Stimulated activated CD8-positive, alpha-beta memory T cell treated with anti-CD3 and anti-CD28 coated beads, Interleukin-2, amount 100 ng/mL, for 1 hour (primary cell): ENCODE measurements around the gene RABGAP1L.
"Not testable (repeated sequence)": the region's sequence is repeated elsewhere in the genome, so short reads cannot be mapped to it uniquely, and the experiment has no call there.

Experiments
- DNase-seq, 2 donors: peaks; one replicate each; pipeline ENCODE4 v3.0.0-alpha.2; 2020; ENCODE audit warnings: low read depth in 2 of 2

Gene RABGAP1L

DNA sequence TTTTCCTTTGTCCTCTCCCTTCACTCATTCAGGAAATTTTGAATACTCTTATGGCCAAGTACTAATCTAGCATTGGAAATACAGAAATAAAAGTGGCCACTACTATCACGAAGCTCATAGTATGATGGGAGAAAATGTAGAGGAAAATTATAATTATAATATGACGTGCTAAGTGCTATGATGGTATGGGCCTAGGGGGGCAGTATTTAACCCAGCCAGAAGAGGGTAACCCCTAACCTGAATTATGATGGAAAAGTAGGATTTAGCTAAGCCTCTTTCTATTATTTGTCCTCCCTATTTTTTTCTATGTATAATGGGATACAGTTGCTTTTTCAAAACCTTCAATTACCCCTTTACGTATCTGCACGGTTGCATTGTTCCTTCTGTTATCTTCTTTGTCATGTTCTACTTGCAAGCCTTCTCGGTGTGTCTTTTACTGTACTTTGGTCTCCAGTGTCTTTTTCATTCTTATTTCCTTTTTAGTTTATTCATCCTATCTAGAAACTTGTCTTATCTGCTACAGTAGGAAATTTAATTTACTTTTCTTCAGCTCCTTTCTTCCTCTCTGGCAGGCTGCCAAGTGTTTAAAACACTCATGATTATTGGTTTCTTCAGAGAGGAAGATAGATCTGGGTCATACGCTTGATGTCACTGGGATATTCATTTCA is 199.6 kb downstream of the RABGAP1L start:
- no peak for DNase-seq

DNA sequence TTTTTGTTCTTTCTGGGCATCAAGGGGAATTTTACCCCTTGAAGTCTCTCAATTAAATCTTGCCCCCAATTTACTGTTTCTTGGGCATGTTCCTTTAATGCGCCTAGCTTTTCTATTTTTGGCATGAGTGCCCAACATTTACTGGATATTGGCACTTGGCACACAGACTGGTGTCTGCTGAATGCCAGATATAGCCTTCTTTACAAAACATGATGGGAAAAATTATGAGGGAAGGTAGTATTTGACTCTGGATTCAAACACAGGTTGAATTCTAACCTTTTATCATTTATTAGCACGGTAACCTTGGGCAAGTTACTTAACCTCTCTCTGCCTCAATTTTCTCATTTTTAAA is 200.1 kb downstream of the RABGAP1L start:
- no peak for DNase-seq

DNA sequence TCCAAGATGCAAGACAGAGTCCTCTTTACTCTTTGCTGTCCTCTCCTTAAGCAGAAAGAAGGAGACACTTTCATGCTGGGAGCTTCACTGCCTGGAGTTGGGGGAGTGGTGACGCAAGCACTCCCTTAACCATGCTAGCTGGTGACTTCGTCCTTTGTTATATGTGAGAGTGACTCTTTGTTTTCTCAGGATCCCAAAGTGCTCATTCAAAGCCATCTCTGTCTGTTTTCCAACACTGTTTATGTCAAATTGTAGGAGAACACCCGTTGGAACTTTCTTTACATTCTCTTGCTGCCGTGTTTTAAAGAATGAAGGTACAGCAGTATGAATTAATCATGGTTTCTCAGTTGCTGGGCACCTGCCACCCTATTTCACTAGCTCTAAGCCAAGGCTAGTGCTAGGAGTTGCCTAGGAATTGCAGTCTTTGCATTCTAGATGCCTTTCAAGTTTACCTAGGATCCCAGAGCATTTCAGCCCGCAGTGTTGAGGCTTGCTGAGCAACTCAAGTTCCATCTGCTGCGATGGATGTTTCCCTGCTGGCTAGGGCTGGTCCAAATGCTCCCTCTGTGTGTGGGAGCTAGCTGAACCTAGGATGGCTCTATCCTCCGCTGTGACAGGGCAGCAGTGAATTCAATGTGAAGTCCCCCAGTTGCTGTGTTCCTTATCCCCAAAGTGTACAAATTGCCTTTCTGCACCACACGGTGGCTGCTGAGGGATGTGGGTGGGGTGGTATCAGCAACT is 205.8 kb downstream of the RABGAP1L start:
- no peak for DNase-seq

DNA sequence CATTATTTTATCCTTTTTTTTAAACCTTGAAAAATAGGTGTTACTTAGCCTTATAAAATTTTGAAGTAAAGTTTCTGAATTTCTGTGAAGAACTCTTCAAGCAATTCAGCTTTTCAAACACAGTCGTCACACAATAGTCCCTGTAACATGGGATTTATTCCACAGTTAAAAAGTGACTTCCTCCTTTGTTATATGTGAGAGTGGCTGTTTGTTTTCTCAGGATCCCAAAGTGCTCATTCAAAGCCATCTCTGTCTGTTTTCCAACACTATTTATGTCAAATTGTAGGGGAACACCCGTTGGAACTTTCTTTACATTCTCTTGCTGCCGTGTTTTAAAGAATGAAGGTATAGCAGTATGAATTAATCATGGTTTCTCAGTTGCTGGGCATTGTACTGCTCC is 207.6 kb downstream of the RABGAP1L start:
- DNase-seq = no peak

DNA sequence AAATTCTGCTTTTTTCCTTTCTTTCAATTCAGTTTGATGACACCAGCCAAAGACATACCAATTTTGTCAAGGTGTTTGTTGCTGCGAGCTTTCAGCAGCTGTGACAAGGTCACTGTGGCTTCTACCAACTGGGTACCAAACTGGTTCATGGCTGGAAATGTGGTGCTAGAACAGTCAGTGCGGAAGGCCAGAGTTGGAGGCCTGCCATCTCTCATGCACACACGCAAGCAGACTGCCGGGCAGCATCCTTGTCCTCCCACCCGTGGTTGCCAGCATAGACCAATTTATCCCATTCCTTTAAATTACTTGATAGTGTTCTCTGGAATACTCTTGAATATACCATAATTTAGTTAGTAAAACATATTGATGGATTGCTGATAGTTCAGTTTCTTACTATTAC is 208.6 kb downstream of the RABGAP1L start:
- DNase-seq = no peak

DNA sequence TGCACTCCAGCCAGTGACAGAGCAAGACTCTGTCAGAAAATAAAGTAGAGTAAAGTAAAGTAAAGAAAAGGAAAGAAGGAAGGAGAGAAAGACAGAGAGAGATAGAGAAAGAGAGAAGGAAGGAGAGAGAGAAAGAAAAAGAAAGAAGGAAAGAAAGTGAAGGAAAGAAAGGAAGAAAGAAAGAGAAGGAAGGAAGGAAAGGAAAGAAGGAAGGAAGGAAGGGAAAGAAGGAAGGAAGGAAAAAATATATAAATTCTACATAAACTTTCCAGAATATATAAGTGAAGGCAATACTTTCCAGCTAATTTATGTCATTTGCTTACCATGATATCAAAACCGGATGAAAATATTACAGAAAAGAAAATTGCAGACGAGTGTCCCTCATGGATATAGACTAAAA is 216.7 kb downstream of the RABGAP1L start:
- no peak for DNase-seq

DNA sequence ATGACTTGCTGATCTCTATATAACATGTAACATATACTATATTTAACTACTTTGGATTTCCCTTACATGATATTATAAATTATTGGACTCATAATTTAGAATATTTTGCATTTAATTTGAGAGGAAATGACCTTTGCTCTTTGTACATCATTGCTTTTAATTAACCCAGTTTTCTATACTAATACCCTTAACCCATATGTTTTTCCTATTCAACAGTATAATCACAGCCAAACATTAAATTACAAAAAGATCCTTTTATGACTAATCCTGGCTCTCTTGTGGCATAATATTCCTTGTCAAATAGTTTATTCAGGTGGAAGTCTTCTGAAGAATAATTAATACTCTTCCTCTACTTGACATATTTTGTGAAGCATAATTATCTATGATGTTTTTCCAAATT is 232.4 kb downstream of the RABGAP1L start:
- no peak for DNase-seq

DNA sequence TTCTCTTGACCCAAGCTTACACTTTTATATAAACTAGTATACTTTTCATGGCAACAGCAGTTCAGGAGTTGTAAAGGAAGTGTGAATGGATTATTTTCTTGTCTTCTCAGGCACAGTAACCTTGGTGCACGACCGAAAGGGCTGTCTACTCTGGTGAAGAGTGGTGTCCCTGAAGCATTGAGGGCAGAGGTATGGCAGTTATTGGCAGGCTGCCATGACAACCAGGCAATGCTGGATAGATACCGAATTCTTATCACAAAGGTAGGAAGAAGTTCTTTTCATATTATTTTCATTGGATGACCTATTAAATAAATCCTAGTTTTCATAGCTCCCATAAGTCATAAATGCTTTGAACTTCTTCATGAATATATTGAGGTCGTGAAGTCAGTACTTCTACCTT is 234.6 kb downstream of the RABGAP1L start:
- no peak for DNase-seq

DNA sequence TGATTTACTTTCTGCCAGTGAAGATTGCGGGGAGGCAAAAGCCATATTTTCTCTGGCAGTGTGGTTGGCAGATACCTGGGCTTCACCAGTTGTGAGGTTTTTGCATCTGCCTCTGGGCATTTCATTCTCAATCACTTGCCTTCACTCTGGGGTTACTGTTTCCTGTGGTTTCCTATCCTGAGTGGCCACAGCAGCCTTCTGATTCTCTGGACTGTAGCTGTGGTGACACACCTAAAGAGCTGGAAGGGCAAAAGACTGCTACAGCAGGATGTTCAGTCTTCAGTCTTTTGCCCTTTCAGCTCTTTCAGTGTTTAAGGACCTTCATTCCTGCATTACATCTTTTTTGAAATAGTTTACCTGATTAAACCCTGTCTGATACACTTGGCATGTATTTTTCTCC is 237.9 kb downstream of the RABGAP1L start:
- no peak for DNase-seq

DNA sequence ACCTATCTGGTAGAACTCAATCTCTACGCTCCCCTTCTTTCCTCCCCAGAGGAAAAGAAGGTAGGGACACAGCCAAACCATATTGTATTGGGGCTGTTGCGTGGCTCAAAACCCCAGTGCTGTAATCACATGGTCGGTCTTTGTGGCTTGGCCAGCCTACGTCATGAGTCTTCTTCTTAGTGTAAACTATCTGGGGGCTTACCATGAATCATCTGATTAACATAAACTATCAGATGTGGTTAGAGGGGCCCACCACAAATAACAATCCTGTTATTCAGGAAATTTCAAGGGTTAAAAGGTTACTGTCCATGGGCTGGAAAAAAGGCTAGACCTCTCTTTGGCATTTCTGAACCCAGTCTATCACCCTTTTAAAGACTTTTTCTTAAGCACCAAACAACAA is 238.9 kb downstream of the RABGAP1L start:
- DNase-seq = no peak

DNA sequence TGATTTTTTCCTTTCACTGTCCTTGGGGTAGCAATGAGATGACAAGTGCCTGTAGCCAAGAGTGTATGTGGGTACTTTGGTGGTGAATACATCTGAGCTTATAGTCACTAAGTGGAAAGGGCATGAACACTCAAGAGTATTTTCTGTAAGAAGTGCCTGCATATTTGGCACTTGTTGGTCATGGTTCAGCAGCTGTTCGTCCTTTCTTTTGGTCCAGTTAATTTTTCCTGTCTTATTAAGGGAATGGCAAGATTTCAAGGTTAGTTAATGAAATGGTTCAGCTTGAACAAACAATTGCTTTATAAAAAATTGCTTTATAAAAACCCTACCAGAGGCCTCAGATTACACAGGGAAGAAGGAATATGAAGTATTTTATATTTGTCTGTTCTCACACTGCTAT is 239.9 kb downstream of the RABGAP1L start:
- no peak for DNase-seq

DNA sequence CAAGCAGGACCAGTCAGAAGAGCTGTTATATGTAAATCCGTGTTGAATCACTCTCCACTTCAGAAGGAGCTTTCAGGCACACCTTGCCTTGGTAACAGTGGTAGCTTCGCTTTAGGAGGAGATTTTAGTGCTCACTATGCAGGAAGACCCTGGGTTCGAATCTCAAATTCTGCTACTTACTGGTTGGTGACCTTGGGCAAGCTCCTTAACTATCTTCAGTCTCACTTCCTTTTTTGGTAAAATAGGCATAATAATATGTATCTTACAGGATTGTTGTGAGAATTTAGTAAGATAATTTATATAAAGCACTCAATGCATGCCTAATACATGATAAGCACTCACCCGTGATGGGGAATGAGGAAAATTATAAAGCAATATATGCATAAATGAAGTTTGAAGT is 241.8 kb downstream of the RABGAP1L start:
- no peak for DNase-seq

DNA sequence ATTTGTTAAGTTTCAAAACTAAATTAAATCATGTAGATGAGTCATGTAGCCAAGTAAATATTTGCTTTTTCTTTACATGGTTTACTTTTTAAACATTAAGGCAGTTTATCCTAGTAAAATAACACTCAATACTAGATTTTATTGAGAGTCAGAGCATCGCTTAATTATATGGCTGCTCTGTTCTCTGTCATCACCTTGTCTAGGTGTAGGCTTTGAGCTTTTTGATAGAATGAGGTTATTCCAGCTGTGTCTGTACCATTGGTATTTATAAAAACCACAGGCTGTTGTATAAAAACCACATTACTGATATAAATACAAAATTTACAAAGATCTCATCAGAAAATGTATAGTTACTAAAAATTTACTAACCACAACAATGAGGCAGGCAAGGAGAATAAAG is 245.9 kb downstream of the RABGAP1L start:
- no peak for DNase-seq

DNA sequence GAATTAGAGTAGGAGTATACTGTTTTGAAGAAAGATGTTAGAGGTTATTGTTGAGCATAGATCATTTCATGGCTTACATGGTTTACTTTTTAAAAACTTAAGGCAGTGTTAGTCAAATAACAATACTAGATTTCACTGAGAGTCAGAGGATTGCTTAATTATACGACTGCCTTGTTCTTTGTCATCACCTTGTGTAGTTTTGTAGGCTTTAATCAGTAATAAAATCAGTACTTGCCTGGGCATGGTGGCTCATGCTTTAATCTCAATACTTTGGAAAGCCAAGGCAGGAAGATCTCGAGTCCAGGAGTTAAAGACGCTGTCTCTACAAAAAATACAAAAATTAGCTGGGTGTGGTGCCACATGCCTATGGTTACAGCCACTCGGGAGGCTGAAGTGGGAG is 247.1 kb downstream of the RABGAP1L start:
- no peak for DNase-seq

DNA sequence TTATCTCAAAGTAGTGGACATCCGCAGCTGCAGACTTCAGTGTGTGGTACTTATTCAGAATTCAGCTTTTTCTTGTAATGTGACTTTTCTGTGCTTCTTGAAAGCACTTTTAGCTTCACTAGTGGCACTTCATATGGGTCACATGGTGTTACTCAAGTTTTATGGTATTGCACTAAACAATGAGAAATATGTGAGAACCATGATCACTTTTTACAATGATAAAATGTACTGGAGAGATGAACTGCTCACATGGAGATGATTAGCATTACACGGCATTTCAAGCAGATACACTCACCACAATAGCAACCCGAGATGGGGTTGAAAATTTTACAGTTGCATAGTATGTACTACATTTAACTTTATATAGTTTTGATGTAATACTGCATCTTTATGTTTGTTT is 248.3 kb downstream of the RABGAP1L start:
- DNase-seq = no peak

DNA sequence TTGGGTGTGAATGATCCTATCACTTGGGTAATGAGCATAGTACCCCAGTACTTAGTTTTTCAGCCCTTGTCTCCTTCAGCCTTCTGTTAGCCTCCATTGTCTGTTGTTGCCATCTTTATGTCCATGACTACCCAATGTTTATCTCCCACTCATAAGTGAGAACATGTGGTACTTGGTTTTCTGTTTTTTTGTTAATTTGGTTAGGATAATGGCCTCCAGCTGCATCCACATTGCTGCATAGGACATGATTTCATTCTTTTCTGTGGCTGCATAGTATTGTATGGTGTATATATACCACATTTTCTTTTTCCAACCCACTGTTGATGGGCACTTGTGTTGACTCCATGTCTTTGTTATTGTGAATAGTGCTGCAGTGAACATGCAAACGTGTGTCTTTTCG is 248.8 kb downstream of the RABGAP1L start:
- no peak for DNase-seq

DNA sequence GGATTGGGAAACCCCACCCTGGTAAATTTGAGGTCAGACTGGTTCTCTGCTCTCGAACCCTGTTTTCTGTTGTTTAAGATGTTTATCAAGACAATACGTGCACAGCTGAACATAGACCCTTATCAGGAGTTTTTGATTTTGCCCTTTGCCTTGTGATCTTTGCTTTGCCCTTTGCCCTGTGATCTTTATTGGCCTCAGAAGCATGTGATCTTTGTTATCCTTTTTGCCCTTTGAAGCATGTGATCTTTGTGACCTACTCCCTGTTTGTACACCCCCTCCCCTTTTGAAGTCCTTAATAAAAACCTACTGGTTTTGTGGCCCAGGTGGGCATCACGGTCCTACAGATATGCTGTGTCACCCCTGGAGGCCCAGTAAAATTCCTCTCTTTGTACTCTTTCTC is 250.5 kb downstream of the RABGAP1L start:
- not testable (repeated sequence) for DNase-seq

DNA sequence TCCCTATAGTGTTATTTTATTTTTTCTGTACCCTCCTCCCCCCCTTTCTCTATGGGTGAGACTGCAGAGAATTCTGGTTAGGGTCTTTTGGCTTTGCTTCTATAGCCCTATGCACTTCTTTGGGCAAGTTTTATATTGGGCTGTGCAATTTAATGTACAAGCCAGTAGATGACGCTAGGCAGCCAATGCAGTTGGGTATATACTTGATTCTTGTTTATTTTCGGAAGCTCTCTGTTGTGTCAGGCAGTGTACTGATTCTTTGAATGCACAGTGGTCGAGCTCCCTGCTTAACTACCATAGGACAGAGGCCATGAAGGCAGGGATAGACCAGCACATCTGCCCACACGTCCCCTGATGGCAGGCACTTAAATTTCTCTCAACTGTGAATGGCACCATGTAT is 254.3 kb downstream of the RABGAP1L start:
- DNase-seq = no peak

DNA sequence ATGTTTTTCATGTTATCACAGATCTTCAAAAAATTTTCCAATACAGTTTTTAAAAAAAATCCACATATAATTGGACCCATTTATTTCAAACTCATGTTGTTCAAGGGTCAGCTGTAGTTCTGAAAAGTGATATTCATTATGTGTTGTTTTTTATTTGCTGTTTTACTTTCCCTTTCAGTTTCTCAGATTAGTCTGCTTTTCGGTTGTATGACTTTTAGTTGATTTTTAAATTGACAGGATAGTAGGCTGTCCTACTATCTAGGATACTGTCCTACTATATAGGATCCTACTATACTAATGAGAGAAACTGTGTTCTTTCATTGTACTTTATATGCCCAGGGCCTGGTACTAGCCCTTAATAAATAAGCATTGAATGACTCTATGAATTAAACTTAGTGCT is 254.9 kb downstream of the RABGAP1L start:
- no peak for DNase-seq

DNA sequence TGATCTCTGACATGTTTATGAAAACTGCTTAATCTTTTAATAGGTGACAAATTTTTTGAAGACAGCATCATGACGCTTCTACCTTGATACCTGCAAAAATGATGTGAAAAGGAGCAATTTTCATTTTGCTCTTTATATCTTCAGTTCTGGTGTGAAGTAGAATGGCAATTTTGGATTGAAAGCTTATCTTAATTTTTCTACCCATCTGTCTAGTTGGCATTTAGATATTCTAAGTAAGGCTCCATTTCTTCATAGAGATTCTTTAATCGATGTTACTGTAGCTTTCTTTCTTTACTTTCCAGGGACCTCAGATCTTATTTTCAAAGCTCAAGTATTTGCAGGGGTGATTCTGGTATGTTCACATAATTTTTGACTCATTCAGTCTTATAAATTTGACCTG is 256.2 kb downstream of the RABGAP1L start:
- DNase-seq = no peak

DNA sequence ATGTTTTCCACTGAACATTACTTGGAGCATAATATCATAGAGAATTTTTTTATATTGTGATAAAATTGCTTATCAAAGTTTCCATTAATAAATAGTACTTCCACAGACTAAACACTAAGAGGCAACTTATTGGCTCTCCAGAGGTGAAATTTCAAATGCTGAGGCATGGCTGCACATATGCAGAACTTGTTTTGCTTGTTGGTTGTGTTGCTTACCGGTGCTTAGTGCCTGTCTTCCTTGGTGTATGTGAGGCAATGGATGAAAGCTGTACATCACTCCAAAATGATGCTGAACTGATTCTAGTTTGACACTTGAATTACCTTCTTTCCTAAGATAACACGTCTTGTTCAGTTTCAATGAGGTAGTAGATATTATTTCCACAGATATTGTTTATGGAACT is 258.6 kb downstream of the RABGAP1L start:
- no peak for DNase-seq

DNA sequence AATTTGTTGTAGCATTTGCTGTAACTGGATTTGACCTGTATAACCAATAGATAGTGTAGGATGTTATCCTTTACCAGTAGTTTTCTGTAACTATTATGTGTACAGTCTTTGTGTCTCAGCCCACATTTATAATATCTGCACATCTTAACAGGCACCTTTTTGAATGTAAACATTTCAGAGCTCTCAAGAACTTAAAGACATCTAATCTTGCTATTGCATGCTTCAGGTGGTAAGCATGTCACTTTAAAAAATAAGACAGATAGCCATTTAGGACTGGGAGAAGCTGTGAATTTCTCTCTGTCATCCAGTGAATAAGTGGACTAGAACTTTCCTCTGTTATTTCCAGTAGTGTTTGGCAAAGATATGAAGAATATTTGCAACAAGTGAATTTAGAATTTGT is 265.8 kb downstream of the RABGAP1L start:
- DNase-seq = no peak

DNA sequence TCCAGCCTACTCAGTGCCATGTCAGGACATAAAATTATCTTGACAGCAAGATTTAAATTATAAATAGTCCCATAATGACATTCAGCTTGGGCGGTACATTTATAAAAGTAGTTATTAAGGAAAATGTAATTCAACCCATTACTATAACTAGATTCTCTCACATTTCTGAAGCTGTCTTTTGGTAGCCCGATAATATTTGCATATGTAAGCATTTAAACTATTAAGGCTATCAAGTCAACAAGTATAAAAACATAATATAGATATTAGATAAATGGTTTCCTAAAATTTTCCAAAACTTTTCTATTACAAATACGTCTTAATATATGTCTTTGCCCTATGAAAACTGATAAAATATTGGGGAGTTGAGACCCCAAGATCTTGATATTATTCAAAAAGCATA is 266.8 kb downstream of the RABGAP1L start:
- no peak for DNase-seq

DNA sequence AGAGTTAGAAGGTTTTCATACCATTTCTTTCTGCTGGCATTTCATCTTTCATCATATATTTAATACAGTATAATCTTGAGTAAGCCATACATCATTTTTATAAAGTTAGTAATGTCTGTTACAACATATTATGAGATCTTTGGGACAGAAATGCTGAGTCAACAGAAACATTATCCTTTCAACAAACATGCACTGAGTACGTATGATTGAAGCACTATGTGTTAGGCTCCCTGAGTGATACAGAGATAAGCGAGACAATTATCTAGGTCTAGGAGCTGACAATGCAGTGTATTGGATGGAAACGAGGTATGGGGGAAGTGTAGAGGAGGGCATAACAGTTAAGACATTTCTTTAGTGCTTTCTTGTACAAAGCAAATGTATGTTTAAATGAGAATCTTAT is 268.7 kb downstream of the RABGAP1L start:
- no peak for DNase-seq
